HCEC 1CT (cell line): Measurements from ENCODE around the gene CLUH.
A peak's percentile ranks its signal among the peaks of the same experiment; 100 is the strongest.

ENCODE experiments used
- DNase-seq: peaks from one replicate; pipeline ENCODE4 v3.0.0-alpha.2; 2017

CLUH gene, protein sequence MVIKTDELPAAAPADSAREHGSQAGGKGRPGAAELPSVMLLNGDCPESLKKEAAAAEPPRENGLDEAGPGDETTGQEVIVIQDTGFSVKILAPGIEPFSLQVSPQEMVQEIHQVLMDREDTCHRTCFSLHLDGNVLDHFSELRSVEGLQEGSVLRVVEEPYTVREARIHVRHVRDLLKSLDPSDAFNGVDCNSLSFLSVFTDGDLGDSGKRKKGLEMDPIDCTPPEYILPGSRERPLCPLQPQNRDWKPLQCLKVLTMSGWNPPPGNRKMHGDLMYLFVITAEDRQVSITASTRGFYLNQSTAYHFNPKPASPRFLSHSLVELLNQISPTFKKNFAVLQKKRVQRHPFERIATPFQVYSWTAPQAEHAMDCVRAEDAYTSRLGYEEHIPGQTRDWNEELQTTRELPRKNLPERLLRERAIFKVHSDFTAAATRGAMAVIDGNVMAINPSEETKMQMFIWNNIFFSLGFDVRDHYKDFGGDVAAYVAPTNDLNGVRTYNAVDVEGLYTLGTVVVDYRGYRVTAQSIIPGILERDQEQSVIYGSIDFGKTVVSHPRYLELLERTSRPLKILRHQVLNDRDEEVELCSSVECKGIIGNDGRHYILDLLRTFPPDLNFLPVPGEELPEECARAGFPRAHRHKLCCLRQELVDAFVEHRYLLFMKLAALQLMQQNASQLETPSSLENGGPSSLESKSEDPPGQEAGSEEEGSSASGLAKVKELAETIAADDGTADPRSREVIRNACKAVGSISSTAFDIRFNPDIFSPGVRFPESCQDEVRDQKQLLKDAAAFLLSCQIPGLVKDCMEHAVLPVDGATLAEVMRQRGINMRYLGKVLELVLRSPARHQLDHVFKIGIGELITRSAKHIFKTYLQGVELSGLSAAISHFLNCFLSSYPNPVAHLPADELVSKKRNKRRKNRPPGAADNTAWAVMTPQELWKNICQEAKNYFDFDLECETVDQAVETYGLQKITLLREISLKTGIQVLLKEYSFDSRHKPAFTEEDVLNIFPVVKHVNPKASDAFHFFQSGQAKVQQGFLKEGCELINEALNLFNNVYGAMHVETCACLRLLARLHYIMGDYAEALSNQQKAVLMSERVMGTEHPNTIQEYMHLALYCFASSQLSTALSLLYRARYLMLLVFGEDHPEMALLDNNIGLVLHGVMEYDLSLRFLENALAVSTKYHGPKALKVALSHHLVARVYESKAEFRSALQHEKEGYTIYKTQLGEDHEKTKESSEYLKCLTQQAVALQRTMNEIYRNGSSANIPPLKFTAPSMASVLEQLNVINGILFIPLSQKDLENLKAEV (N-terminal part only)

DNA sequence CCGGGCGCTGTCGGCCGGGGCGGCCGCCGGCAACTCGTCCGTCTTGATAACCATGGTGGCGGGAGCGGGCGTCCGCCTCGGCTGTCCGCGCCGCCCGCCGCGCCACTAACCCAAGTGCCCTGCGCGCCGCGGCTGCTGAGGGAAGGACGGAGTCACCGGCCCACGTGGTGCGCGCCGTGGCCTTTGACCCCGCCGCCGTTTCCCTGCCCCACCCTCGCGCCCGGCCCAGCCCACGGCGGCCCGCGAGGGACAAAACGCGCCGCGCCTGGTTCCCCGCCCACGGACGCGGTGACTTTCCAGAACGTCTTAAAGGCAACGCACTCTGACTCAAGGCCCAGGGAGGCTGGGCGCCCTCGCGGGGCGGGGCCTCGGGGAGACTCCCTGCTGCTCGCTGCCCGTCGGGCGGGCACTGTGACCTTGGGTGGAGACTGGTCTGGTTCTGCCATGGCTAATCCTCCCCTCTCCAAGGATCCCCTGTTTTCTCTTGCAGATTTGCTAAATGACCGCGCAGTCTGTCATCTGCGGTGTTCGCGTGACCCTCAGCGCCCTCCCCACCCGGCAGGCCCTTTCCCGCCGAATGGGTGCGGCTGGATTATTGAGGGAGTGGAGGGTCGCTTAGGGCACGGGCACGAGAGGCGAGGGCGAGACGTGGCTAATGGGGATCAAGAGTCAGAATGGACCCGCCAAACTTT lies at the start of gene CLUH:
TSS of gene CLUH (minus strand) at position 157 of the 692 bp plus-strand sequence. CDS start at position 54, 103 bp downstream.
- peak; percentile 96 for DNase-seq

DNA sequence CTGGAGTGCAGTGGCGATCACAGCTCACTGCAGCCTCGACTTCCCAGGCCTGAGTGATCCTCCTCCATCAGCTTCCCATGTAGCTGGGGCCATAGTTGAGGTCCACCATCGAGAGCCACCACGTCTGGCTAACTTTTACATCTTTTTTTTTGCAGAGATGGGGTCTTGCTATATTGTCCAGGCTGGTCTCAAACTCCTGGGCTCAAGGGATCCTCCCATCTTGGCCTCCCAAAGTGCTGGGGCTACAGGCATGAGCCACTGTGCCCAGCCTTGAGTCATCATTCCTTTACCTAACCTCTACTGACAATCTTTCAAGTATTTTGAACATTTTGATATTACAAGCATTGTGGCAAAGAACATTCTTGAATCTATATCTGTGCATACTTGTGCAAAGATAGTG lies 47.3 kb upstream of the CLUH start:
- DNase-seq, result no peak

DNA sequence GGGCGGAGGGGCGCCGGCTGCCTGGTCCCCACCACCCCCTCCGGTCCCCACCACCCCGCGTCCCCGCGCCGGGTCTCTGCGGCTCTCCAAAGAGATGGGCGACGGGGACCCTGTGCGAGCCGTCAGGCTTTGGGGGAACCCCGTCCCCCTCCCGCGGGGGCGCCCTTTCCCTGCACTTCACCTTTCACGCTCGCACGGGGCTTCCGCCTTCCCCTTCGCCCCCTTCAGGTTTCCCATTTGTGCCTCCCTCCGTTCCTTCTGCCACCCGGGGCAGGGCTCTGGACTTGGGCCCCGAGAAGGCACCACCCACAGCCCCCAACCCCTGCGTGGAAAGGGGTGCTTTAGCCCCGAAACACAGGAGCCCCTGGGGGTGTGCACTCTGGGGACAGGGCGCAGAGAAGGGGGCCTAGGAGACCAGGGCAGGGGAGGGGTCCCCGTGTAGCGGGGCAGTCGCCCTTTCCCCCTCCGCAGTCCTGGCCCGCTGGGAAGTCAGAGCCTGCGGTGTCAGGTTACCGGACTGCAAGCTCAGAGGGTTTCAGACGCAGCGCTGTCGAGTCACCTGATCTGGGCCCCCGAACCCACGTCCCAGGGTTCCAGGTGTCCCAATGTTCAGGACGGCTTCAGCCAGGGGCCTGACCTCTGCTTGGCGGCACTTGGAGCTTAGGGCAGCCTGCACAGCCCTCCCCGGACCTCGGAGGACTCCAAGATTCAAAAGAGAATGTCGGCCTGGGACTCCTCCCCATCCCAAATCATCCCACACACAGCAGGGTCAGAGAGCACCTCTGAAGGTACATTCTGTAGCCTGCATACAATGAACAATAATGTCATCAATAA lies 44.5 kb upstream of the CLUH start:
- DNase-seq, result peak; percentile 1

DNA sequence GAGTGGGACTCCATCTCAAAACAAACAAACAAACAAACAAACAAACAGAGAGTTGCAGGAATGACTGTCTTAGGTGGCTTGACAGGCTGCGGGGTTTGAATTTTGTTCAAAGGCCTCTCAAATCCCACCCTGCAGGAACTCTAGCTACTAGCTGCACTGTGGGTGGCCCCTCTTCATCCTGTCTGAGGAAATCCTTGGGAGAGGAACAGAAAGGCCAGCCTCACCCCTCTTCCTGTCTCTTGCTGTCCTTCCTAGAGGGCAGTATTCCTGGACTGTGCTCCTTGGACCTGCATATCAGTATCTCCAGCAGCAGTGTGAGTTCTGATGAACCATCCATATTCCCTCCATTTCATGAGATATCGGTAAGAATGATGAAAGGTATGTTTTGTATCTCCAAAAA lies 39.9 kb upstream of the CLUH start:
- peak; percentile 1 for DNase-seq

DNA sequence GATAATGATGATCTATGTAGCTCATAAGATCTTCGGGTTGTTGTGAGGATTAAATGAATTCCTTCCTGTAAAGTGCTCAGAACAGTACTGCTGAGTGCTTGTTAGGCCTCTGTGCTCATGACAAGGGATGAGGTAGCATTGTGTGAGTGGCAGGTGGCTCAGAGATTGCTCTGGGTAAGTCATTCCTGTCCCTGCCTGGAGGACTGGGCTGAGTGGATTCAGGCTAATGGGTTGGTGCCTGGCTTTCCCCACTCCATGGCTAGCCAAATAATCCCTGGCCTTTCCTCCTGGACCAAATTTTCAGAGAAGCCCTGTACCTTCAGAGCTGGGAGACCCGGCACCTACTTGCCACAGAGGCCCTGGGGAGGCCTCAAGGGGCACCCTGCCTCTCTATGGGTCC lies 39.2 kb upstream of the CLUH start:
- no peak for DNase-seq

DNA sequence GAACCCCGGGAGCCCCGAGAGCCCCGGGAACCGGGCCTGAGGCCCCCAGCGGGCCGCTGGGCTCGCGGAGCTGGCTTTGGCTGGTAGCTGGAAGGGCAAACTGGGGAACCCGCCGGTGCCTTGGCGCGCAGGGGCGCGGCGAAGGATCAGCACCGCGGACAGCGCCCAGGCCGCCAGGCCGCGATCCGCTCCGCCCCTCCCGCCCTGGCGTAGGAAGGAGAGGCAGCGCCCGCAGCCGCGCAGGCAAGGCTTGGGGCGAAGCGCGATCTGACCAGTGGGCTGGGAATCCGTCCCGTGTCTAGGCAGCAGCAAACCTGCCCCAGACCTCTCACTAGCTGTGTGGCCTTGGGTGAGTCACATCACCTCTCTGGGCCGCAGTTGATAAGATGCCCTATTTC lies 38.2 kb upstream of the CLUH start:
- peak; percentile 33 for DNase-seq

DNA sequence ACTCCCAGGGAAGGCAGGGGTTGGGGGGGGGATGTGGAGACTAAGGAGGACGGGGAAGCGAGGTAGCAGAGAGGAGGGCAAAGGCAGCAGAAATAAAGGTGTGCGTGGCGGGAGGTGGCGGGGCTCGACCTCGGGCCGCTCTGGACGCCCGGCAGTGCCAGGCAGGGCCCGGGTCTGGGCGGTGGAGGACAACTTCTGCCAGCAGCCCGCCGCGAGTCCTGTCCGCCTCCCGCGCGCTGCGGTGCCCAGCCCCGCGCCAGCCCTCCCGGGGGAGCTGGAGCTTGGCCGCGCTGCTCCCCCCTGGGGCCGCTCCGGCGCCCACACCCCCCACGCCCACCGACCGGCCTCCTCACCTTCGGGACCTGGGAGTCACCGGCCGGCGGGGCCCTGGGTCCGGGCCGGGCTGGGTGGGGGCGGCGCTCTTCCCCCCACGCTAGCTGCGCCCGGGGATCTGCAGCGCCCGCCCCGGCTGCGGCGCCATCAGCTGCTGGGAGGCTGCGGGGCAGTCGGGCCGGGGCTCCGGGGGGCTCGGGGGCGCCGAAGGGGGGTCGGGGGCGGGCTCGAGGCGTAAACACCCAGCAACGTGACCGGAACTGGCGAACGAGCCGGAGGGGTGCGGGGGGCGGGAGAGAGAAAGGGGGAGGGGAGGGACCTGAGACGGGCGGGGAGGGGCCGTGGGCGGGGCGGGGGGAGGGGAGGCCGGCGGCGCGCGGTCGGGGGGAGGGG lies 37.7 kb upstream of the CLUH start, which contains the start of gene CCDC92B:
TSS of gene CCDC92B (minus strand) at position 595 of the 726 bp plus-strand sequence. CDS start 14,507 bp downstream, outside the sequence.
- DNase-seq, result no peak

DNA sequence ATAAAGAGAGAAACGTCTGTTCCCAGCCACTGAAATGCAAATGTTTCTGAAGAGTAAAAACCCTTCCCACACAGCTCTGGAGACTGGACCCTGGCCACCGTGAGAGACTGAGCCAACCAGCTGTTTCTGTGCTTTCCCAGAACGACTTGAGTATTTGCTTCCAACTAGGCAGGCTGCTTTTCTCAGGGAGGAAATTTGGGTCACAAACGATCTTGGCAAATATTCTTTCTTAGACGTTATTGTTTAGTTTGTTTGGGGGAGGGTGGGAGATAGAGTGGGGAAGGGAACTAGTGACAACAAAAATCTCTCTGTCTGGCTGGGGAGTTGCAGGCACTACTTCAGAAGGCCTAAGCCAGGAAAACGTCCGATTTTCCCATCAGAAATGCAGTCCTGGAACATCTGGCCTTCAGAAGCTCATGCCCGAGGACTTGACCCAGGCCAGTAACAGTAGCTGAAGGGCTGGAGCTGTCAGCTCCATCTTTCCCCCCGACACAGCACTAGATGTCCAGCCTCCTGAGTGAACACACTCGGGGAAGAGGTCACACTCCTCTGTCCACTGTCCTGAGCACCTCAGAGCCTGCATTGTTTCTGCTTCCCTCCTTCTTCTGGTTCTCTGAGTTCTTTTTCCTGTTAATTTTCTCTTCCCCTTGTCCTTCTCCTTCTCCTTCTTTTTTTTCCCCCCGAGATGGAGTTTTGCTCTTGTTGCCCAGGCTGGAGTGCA lies 33.9 kb upstream of the CLUH start:
- DNase-seq, result no peak

DNA sequence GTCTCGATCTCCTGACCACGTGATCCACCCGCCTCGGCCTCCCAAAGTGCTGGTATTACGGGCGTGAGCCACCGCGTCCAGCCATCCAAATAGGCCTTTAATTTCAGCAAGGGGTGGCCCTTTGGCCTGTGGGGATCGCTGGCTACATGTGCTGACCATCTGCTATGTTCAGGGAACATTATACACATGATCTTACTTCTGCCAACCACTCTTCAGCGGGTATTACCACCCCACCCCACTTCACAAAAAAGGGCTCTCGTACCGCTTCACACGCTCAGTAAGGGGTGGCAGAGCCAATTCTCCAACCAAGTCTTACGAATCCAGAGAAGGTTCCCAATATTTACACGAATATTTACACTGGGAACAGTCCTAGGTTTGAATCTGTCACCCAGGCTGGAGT lies 26.1 kb upstream of the CLUH start:
- no peak for DNase-seq

DNA sequence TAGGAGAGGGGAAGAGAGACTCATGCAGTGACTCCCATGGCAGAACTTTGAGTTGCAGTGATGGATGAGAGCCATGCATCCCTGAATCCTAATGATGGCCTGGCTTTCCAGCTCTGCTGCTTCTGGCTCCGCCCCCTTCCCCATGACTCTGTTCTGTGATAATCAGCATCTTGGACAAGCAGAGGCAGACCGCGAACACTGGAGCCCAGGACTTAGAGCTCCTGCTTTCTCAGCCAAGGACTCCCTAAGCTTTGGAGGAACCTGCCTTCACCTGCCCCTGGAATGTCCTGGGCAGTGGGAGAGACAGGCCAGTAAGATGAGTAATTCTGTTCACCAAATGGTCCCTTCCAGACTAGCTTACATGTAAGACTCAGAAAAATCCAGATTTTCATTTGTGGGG lies 25.4 kb upstream of the CLUH start:
- DNase-seq, result no peak

DNA sequence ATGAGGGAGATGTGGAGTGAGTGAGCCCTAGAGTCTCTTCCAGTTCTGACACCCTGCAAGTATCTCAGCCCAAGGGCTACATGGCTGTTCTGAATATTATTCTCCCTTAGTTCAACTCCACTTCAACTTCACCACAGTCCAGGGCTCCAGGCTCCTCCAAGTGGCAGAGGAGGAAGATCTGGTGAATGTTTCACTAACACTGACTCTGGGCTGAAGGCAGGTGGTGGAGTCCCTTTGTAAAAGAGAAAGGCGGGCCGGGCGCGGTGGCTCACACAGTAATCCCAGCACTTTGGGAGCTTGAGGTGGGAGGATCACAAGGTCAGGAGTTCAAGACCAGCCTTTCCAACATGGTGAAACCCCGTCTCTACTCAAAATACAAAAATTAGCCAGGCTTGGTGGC lies 24.3 kb upstream of the CLUH start:
- DNase-seq, result no peak

DNA sequence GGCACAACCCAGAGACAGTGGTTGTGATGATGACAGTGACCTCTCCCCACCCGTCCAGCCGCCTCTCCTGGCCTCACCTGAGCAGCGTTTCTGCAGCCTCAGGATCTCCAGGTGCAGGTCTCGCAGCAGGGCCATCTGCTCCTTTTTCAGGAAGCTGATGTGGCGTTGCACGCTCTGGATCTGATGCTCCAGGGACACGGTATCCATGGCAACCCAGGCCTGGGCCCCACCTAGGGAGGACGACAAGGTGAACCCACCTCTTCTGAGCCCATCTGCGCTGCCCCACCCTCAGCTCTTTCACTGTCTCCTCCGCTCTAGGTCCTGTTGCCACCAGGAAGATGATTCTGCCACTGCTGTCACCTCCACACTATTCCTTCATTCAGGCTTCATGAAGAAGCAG lies 23.4 kb upstream of the CLUH start:
- DNase-seq, result no peak

DNA sequence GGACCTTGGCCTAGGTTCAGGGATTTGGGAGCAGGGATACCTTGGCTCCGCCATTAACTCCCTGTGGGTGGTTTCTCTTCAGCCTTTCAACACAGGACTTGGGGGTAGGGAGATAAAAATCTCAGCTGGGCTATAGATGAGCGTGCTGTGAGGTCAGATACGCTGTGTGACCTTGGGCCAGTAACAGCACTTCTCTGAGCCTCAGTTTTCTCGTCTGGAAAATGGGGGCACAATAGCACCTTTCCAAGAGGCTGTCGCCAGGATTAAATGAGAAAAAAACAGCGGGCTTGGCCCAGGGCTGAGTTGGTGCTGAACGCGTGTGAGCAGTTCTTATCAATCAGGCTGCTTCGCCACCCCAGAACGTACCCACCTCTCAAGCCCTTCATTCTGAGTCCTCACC lies 20.2 kb upstream of the CLUH start:
- DNase-seq, result no peak

DNA sequence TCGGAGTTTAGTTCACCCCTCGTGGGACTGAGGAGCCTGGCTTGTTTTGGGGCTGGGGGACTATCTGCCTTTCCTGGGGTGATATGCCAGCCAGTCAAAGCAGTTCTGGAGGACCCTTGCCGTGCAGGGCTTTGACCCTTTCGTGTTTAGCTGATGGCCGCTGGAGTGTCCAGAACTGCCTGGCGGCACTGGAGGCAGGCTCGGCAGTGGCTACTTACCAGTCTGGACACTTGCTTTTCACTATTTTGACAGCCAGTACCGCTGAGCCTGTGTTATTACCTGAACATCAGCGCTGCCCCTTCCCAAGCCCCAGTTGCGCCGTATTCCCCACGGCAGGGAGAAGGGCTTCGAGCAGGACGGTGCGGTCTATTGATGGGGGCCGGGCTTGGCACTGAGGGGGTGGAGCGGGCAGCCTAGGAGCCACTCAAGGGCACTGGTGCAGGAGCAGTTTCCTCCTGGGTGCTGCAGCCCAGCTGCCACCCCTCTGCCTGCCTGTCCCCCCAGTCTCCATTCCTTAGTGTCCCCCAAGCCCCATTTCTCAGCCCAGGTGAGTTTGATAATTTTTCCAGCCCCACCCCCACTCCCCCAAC lies 19.3 kb upstream of the CLUH start:
- DNase-seq, result no peak

DNA sequence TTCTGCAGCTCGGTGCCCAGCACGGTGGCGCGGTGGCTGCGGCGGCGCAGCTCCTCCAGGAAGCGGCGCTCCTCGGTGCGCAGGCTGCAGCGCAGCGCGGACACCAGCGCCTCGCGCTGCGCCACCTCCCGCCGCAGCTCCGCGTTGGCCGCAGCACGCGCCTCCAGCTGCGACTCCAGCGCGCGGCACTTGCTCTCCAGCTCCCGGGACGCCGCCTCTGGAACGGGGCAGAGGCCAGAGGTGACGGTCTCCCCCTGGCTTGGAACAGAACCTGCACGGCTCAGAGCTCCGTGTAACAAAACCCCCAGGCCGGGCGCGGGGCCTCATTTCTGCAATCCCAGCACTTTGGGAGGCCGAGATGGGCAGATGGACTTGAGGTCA lies 13.2 kb upstream of the CLUH start:
- no peak for DNase-seq

DNA sequence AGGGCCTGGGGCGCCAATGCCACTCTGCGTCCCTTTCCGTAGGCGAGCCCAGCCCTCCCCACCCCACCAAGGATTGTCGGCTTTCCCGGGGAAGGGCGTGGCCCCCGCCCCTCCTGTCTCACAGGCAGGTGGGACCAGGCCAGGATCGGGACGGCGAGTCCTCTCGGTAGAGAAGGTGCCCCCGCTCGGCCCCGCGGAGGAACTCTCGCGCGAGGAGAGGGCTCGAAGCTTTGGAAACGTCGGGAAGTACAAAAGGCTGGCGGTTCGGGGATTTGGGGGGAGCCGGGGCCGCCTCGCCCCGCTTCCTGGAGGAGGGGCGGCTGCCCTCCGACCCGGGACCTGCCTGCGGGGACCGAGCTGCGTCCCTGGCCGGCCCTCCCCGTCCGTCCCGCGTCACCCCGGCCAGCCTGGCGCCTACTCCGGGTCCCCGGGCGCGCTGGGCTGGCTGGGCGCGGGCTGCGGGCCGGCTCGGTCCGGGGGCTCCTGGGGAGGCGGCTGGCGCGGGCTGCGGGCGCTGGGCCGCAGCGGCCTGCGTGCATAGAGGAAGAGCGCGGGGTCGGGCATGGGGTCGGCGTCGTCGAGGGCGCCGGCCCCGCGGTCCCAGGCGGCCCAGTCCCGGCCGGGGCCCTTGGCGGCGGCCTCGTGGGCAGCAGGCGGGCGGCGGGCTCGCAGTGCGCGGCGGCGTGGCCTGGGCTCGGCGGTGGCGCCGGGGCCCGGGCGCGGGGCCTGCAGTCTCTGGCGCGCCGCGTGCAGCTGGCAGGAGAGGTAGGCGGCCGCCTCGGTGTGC lies 12.6 kb upstream of the CLUH start:
- no peak for DNase-seq

DNA sequence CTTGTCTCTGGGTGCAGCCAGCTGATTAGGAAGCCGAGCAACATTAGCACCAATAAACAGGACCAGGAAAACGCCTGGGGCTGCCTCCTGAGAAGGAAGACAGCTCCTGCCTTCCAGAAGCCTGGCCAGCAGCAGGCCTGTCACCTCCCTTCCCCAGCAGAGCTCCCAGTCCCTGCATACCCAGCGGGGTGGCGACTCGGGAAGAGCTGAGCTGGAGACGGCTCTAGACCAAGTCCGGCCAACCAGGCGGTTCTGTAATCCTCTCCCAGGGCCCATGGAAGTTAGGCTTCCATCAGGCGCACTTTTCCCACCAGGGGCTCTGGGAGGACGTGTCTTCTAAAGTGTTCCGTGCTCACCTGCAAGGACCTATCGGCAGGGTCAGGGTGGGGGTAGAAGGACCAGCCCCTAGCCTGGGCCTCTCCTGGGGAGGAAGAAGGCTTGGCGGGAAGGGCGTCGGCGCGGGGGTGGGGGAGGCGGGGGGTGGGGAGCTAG lies 12.0 kb upstream of the CLUH start:
- no peak for DNase-seq

DNA sequence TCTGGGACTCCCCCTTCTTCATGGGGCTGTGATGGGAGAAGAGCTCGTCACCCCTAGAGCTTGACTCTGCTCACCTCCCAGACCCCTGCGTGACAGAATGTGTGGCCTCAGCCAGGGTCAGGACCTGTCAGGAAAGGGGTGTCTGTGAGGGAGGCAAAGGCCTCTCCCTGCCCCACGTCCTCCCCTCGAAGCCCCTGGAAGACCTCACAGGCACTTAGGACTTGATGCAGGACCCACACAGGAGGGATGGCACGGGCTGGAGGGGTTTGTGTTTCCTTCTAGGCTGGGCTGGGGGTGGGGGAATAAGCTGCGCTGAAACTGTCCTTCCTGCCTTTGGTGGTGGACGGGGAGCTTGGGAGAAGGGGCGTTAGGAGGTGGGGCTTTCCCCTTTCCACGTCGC lies 11.0 kb upstream of the CLUH start:
- DNase-seq, result no peak

DNA sequence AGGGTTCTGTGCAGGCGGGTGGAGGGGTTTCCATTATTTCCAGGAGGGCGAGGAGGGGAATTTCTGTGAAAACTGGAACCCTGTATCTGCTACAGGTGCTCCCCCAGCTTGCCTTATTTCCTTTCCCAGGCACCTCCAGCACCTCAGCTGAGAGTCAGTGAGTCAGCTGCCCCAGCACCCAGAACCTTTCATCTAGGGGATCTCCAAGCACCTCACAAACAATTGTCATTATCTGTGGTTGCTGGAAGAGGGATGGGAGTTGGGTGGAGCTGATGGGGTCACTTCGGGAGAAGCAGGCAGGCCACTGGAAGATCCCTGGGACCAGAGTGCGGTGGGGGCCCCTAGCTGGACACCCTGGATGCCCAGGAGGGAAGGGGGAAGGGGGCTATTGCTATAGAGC lies 10.0 kb upstream of the CLUH start:
- no peak for DNase-seq
